ENCODE data around the gene AQP12B.
"Not testable (repeated sequence)": the region's sequence is repeated elsewhere in the genome, so short reads cannot be mapped to it uniquely, and the experiment has no call there.

Gene AQP12B

GRCh38 chr2:240701091-240701735, 18.5 kb upstream of the AQP12B start:
- Histone ChIP-seq H3K4me3 (no peak overlapping the region), H3K9ac (ENCODE audit: insufficient read length) (no peak overlapping the region), H3K9me3 (ENCODE audit: low read depth, low read length) (no peaks in the 10 kb centered on the region), H3K36me3 (ENCODE audit: insufficient read depth, low read length) (no peaks in the 10 kb centered on the region), H3K27ac (no peak overlapping the region)
- no peak for DNase-seq (ENCODE audit: low read depth, low spot score)
- TF ChIP-seq FOXP2 (optimal IDR thresholded peaks at IDR 0.05; ENCODE audit: control extremely low read depth, extremely low read length, insufficient read depth) (no peak), POLR2AphosphoS5 (IDR thresholded peaks at IDR 0.05; ENCODE audit: borderline replicate concordance, low read depth, low read length) (no peak), EZH2 (IDR thresholded peaks at IDR 0.05) (no peak)

DNA sequence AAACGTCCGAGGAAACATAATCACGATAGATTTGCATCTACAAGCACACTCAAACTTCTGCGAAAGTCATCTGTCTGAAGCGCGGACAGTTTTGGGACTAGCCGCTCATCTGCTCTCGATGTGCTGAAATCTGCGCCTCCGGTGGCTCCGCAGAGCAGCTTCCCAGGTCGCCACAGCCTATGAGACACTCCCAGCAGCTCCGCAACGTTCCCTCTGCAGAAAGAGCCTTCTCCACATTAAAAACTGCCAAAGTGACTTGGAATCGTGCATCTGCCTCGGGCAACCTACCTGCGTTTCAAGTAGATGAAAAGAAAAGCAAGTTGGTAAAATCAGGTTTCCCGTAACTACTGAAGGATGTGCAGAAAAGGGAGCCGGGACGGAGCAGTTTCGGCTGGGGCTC, 17.9 kb upstream of the AQP12B start:
- H3K36me3 ChIP-seq (ENCODE audit: insufficient read depth, low read length); H3K9ac ChIP-seq (ENCODE audit: insufficient read length); H3K27ac ChIP-seq; H3K9me3 ChIP-seq (ENCODE audit: low read depth, low read length); DNase-seq (ENCODE audit: low read depth, low spot score); H3K4me3 ChIP-seq: not testable (repeated sequence)

GRCh38 chr2:240699835-240700234, 17.1 kb upstream of the AQP12B start:
- not testable (repeated sequence) for H3K36me3 ChIP-seq (ENCODE audit: insufficient read depth, low read length); H3K4me3 ChIP-seq; H3K9ac ChIP-seq (ENCODE audit: insufficient read length); H3K27ac ChIP-seq; H3K9me3 ChIP-seq (ENCODE audit: low read depth, low read length); DNase-seq (ENCODE audit: low read depth, low spot score)

GRCh38 chr2:240698852-240699561, 16.3 kb upstream of the AQP12B start:
- H3K9ac ChIP-seq (ENCODE audit: insufficient read length); H3K36me3 ChIP-seq (ENCODE audit: insufficient read depth, low read length); H3K4me3 ChIP-seq; H3K27ac ChIP-seq; H3K9me3 ChIP-seq (ENCODE audit: low read depth, low read length); DNase-seq (ENCODE audit: low read depth, low spot score): not testable (repeated sequence)

GRCh38 chr2:240696469-240696868, 13.8 kb upstream of the AQP12B start:
- not testable (repeated sequence) for H3K27ac ChIP-seq; H3K9ac ChIP-seq (ENCODE audit: insufficient read length); H3K9me3 ChIP-seq (ENCODE audit: low read depth, low read length); H3K4me3 ChIP-seq; H3K36me3 ChIP-seq (ENCODE audit: insufficient read depth, low read length); DNase-seq (ENCODE audit: low read depth, low spot score)

GRCh38 chr2:240695593-240695992, 12.9 kb upstream of the AQP12B start:
- H3K9me3 ChIP-seq (ENCODE audit: low read depth, low read length); DNase-seq (ENCODE audit: low read depth, low spot score); H3K27ac ChIP-seq; H3K4me3 ChIP-seq; H3K9ac ChIP-seq (ENCODE audit: insufficient read length); H3K36me3 ChIP-seq (ENCODE audit: insufficient read depth, low read length): not testable (repeated sequence)

DNA sequence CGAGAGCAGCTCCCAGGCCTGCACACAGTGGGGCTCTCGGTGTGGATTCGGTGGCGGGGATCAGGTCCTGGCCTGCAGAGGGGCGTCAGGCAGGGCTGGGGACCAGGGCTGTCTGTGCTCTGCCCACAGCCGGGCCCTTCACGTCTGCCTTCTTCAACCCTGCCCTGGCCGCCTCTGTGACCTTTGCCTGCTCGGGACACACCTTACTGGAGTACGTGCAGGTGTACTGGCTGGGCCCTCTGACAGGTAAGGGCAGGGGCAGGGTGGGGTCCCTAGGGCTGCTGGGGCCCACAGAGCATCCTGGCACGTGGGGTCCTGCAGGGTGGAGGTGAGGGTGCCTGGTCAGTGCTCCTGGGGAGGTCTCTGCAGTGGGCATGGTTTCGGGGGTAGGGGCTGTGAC, 11.6 kb upstream of the AQP12B start:
- not testable (repeated sequence) for H3K27ac ChIP-seq; H3K9me3 ChIP-seq (ENCODE audit: low read depth, low read length); H3K36me3 ChIP-seq (ENCODE audit: insufficient read depth, low read length); H3K9ac ChIP-seq (ENCODE audit: insufficient read length); DNase-seq (ENCODE audit: low read depth, low spot score); H3K4me3 ChIP-seq

DNA sequence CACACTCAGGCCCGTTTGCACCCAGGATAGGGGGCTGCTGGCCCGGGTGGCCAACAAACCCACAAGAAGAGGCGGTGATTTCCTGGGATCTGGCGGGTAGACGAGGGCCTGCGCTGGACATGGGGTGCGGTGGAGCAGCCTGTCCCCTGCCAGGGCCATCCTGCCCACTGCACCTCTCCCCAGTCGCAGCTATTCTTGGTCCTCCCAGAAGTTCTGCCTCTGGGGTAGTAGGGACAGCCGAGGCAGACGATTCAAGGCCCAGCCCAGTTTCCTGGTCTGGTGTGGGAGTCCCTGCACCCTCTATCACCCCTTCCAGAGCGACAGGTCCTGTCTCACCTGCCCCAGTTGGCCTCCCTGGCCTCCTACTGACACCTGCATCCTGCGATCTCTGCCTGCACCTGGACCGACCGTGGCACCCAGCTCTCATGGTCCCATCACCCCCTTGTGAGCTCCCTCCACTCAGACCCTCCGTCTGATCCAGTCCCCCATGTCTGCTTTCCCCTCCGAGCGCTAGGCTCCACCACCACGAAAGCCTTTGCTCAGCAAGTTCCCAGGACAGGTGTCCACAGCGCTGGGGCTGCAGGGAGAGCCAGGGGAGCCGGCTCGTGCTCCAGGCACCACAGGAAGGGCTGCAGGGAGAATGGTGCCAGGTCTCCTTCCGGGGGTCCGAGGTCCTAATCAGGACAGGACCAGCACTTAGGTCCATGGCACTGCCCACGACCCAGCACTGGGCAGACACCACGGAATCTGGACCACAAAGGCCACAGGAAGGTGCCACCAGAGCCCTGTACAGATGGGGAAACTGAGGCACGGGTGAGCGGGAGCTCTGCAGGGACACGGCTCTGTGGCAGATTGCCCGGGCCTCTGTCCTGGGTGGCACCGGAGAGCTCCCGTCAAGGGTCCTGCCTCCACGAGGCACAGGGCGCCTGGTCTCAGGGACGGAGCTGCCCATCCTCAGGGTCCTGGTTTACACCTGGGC, 10.2 kb upstream of the AQP12B start:
- H3K9ac ChIP-seq (ENCODE audit: insufficient read length); H3K4me3 ChIP-seq; DNase-seq (ENCODE audit: low read depth, low spot score); H3K9me3 ChIP-seq (ENCODE audit: low read depth, low read length); H3K27ac ChIP-seq; H3K36me3 ChIP-seq (ENCODE audit: insufficient read depth, low read length): not testable (repeated sequence)

DNA sequence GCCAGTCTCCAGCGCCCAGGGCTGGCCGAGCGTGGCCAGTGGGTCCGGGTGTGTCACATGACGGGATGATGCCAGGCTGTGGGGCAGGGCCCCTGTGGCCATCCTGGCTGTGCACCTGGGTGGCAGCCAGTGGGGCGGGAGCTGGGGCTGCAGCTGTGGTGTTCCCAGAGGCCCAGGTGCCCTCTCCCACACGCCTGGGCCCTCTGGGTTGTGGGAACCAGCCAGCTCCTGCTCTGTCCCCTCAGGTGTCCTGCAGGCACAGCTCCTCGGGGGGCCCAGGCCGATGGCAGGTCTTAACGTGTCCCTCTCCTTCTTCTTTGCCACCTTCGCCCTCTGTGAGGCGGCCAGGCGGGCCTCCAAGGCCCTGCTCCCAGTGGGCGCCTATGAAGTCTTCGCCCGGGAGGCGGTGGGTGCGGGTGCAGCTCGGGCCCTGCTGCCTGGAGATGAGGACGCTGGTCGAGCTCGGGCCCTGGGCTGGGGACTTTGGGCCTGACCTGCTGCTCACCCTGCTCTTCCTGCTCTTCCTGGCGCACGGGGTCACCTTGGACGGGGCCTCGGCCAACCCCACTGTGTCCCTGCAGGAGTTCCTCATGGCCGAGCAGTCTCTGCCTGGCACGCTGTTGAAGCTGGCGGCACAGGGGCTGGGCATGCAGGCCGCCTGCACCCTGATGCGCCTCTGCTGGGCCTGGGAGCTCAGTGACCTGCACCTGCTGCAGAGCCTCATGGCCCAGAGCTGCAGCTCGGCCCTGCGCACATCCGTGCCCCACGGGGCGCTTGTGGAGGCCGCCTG, 9.1 kb upstream of the AQP12B start, which contains the start of gene AQP12A:
AQP12A (plus strand) TSS at position 236 of the 790 bp plus-strand sequence; CDS start at position 284, 48 bp downstream.
- H3K9me3 ChIP-seq (ENCODE audit: low read depth, low read length); H3K27ac ChIP-seq; H3K9ac ChIP-seq (ENCODE audit: insufficient read length); H3K36me3 ChIP-seq (ENCODE audit: insufficient read depth, low read length); DNase-seq (ENCODE audit: low read depth, low spot score); H3K4me3 ChIP-seq: not testable (repeated sequence)

GRCh38 chr2:240691075-240691427, 8.4 kb upstream of the AQP12B start:
- DNase-seq (ENCODE audit: low read depth, low spot score); H3K27ac ChIP-seq; H3K36me3 ChIP-seq (ENCODE audit: insufficient read depth, low read length); H3K9me3 ChIP-seq (ENCODE audit: low read depth, low read length); H3K9ac ChIP-seq (ENCODE audit: insufficient read length); H3K4me3 ChIP-seq: not testable (repeated sequence)

- H3K27ac ChIP-seq; H3K9ac ChIP-seq (ENCODE audit: insufficient read length); H3K4me3 ChIP-seq; H3K9me3 ChIP-seq (ENCODE audit: low read depth, low read length); H3K36me3 ChIP-seq (ENCODE audit: insufficient read depth, low read length); DNase-seq (ENCODE audit: low read depth, low spot score): not testable (repeated sequence)
Measured at GRCh38 chr2:240690421-240691074, 7.9 kb upstream of the AQP12B start.
